Loucy (cell line): ENCODE data around the gene SYT1.

Experiments
- H2AFZ ChIP-seq: fragments of 200-600 bp; sonication (generic); 2 replicates; pipeline ENCODE4 v1.6.0; 2016; ENCODE audit warnings: antibody characterized with exemption, mild to moderate bottlenecking, low read length, moderate library complexity
- H3F3A ChIP-seq: fragments of 200-600 bp; 2 replicates; pipeline ENCODE4 v1.6.0; 2016; ENCODE audit warnings: antibody characterized with exemption, low read depth, mild to moderate bottlenecking
- H3K27me3 ChIP-seq: fragments of 200-600 bp; sonication (generic); 2 replicates; pipeline ENCODE4 v1.6.1; 2014; ENCODE audit warnings: low read length, mild to moderate bottlenecking; ENCODE audit not compliant: insufficient read depth, poor library complexity, severe bottlenecking
- H3K36me3 ChIP-seq: fragments of 200-600 bp; sonication (generic); 2 replicates; pipeline ENCODE4 v1.6.1; 2016; ENCODE audit warnings: low read length; ENCODE audit not compliant: insufficient read depth
- H3K4me1 ChIP-seq: fragments of 200-600 bp; sonication (generic); 2 replicates; pipeline ENCODE4 v1.5.1; 2014; ENCODE audit warnings: low read length, mild to moderate bottlenecking; ENCODE audit not compliant: insufficient read depth, poor library complexity, severe bottlenecking
- H3K4me2 ChIP-seq: fragments of 200-600 bp; sonication (generic); 2 replicates; pipeline ENCODE4 v1.6.0; 2014; ENCODE audit warnings: antibody characterized with exemption, low read length, low read depth, mild to moderate bottlenecking; ENCODE audit not compliant: poor library complexity, severe bottlenecking
- H3K4me3 ChIP-seq: fragments of 200-600 bp; sonication (generic); 2 replicates; pipeline ENCODE4 v1.5.1; 2014; ENCODE audit warnings: low read length, mild to moderate bottlenecking, mixed read lengths; ENCODE audit not compliant: poor library complexity, severe bottlenecking
- H3K79me2 ChIP-seq: fragments of 200-600 bp; sonication (generic); 2 replicates; pipeline ENCODE4 v1.6.1; 2014; ENCODE audit warnings: low read length; ENCODE audit not compliant: insufficient read depth
- H3K9ac ChIP-seq: fragments of 200-600 bp; sonication (generic); 2 replicates; pipeline ENCODE4 v1.6.0; 2014; ENCODE audit warnings: mild to moderate bottlenecking, low read depth, low read length, moderate library complexity; ENCODE audit not compliant: poor library complexity, severe bottlenecking
- H3K9me2 ChIP-seq: fragments of 200-600 bp; sonication (generic); replicated peaks from 2 replicates; pipeline ENCODE4 v1.6.1; 2016; ENCODE audit warnings: low read depth, low read length, mixed read lengths
- H3K9me3 ChIP-seq: fragments of 200-600 bp; sonication (generic); 2 replicates; pipeline ENCODE4 v1.6.1; 2014; ENCODE audit warnings: mild to moderate bottlenecking, antibody characterized with exemption, low read length, low read depth; ENCODE audit not compliant: insufficient read depth
- H4K20me1 ChIP-seq: fragments of 200-600 bp; sonication (generic); 2 replicates; pipeline ENCODE4 v1.6.0; 2014; ENCODE audit warnings: antibody characterized with exemption, low read length, mild to moderate bottlenecking; ENCODE audit not compliant: insufficient read depth, poor library complexity, severe bottlenecking
- CTCF ChIP-seq: fragments of 200-600 bp; sonication (generic); conservative IDR thresholded peaks from 2 replicates; pipeline ENCODE4 v1.5.1; 2014; ENCODE audit warnings: mild to moderate bottlenecking, antibody characterized with exemption, low read length
- EZH2phosphoT487 ChIP-seq: fragments of 200-600 bp; IDR thresholded peaks from 2 replicates; pipeline ENCODE4 v1.6.1; 2018; ENCODE audit warnings: antibody characterized with exemption, mild to moderate bottlenecking, moderate library complexity, borderline replicate concordance

Gene SYT1

DNA sequence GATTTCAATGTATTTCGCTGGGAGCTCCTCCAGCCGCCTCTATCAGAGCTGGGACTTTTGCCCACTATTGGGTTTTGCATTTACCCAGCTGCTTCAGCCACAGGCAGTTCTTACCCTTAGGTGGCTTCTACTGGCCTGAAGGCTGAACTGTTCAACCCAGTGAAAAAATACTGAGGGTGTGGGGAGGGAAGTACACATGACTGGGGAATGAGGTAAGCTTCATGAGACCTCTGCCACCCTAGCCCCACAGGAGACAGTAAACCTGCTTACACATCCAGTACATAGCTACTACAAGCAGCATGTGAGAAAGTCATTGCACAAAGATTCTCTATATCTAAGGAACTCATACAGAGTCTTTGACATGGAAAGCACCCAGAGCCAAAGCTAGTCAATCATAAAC, 411.1 kb downstream of the SYT1 start:
- TF ChIP-seq EZH2phosphoT487 (no peak), CTCF (no peak)
- Histone ChIP-seq H3K27me3 (no peaks in the 10 kb centered on the region), H3K79me2 (no peaks in the 10 kb centered on the region), H3K4me3 (no peak overlapping the region), H3K36me3 (no peaks in the 10 kb centered on the region), H4K20me1 (no peaks in the 10 kb centered on the region), H3F3A (no peaks in the 10 kb centered on the region), H3K4me2 (no peak overlapping the region), H3K9me3 (no peaks in the 10 kb centered on the region), H2AFZ (no peak overlapping the region), H3K4me1 (no peaks in the 10 kb centered on the region), H3K9ac (no peak overlapping the region), H3K9me2 (no peaks in the 10 kb centered on the region)

DNA sequence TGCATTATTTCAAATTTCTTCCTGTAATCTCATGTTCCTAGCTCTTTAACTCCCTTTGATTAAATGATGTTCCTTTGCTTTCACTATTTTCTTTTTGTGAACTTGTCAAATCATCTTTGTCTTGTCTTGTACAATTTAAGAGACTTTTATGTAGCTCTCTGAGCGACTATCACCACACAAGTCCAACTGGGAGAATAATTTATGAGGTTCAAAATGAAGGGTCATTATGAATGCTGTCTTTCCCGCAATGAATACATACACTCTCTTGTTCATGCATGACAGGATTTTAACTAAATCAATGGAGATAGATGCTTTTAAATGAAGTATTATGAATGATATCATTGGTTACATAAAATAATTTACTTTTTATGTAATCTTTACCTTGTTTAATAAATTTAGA, 418.8 kb downstream of the SYT1 start:
- no peak overlapping the region for H2AFZ ChIP-seq
- H4K20me1 ChIP-seq: no peaks in the 10 kb centered on the region
- no peak overlapping the region for H3K4me2 ChIP-seq
- no peaks in the 10 kb centered on the region for H3K9me3 ChIP-seq
- no peaks in the 10 kb centered on the region for H3F3A ChIP-seq
- H3K4me3 ChIP-seq: no peak overlapping the region
- no peaks in the 10 kb centered on the region for H3K79me2 ChIP-seq
- H3K4me1 ChIP-seq: no peaks in the 10 kb centered on the region
- no peak overlapping the region for H3K9ac ChIP-seq
- TF ChIP-seq EZH2phosphoT487 (no peak), CTCF (no peak)
- H3K36me3 ChIP-seq: no peaks in the 10 kb centered on the region
- H3K9me2 ChIP-seq: no peaks in the 10 kb centered on the region
- no peaks in the 10 kb centered on the region for H3K27me3 ChIP-seq

DNA sequence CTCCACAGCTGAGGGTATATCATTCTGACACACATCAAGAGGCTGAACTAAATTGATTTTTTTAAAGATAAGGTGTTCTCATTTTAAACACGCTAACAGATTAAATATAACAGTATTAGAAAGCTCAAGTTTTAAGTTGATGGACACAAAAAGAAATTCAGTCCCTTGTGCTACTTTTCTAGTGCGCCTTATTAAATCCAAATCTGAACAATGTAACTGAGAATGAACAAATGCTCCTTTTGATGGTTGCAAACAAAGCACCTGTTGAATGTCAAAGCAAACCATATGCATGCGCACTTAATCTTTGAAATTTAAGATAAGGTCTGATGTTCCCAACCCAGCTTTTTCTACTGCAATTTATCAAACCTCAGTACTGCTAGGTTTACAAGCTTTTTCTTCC, 424.3 kb downstream of the SYT1 start:
- Histone ChIP-seq H4K20me1 (no peaks in the 10 kb centered on the region), H3K79me2 (no peaks in the 10 kb centered on the region), H3K36me3 (no peaks in the 10 kb centered on the region), H3K4me3 (no peak overlapping the region), H3K27me3 (no peaks in the 10 kb centered on the region), H3K4me2 (no peak overlapping the region), H3K4me1 (no peaks in the 10 kb centered on the region), H3K9ac (no peak overlapping the region), H2AFZ (no peak overlapping the region), H3F3A (no peaks in the 10 kb centered on the region), H3K9me3 (no peaks in the 10 kb centered on the region), H3K9me2 (no peaks in the 10 kb centered on the region)
- TF ChIP-seq EZH2phosphoT487 (no peak), CTCF (no peak)
